Measurements from ENCODE around the gene OSBPL5.

OSBPL5 gene

DNA sequence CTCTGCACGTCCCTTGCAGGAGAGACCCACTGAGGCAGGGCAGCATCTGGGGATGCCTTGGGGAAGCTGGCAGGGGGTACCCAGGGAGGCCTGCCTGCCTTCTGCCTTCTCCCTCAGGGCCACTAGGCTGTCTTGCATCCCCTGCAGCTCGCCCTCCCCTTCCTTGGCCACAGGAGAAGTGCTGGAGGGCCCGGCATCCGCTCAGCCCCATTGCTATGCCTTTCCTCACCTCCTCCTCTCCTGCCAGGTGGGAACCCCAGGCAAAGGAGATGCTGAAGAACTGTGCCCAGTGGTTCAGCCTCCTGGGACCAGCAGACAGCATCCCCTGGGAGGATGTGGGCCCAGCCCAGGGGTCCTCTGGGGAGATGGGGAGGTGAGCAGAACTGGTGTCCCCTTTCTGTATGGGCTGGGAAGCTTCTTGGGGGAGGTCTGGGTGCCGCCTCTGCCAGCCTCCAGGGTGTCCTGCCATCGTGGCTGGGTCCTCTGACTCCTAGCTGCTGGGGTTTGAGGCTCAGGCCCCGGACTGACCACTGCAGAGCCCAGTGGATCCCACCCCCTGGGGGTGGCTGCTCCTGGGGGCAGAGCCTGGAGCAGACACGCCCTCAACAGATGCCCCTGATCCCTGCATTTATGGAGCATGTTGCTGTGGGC is 32.9 kb upstream of the OSBPL5 start:
- no peak for DNase-seq (ENCODE audit: low read depth)

- DNase-seq (ENCODE audit: low read depth), result no peak
These were observed 32.1 kb upstream of the OSBPL5 start for GRCh38 chr11:3197044-3197695.

GRCh38 chr11:3196161-3197043 is 31.3 kb upstream of the OSBPL5 start:
- DNase-seq (ENCODE audit: low read depth), result no peak

DNA sequence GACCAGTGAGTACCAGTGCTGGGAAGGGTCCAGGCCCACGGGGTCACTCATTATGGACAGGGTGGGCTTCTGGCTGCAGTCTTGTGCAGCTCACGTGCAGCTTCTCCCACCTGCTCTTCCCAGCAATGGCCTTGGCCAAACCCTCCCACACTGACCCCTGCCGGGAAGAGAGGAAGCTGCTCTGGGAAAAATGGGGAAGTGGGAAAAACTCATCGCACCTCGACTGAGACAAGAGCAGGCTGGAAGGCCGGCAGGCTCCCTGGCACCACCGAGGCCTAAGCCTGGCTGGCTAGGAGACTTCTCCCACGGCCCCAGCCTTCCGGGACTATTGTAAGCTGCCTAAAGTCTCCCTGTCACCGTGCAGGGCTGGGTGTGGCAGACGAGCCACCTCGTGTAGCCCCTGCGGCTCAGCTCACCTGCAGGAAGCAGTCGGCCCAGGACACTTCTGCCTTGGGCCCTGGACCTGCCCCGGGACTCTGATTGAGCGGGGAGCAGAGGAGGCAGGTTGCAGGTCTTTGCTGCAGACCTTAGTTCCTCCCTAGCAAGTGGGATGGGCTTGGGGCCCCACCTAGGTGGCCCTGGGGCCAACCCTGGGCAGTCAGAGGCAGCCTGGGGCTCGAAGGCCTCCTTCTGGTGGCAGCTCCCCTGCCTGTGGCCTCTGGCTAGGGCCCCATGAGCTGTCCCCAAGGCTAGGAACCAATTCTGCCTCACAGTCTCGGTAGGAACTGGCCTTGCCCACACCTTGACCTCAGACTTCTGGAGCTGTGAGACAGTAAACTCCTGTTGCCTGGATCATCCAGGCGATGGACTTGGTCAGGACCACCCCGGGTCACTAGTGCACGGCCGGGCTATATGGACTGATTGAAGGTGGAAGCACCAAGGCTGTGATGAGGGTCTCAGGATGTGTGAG is 30.4 kb upstream of the OSBPL5 start:
- DNase-seq (ENCODE audit: low read depth), result no peak

DNA sequence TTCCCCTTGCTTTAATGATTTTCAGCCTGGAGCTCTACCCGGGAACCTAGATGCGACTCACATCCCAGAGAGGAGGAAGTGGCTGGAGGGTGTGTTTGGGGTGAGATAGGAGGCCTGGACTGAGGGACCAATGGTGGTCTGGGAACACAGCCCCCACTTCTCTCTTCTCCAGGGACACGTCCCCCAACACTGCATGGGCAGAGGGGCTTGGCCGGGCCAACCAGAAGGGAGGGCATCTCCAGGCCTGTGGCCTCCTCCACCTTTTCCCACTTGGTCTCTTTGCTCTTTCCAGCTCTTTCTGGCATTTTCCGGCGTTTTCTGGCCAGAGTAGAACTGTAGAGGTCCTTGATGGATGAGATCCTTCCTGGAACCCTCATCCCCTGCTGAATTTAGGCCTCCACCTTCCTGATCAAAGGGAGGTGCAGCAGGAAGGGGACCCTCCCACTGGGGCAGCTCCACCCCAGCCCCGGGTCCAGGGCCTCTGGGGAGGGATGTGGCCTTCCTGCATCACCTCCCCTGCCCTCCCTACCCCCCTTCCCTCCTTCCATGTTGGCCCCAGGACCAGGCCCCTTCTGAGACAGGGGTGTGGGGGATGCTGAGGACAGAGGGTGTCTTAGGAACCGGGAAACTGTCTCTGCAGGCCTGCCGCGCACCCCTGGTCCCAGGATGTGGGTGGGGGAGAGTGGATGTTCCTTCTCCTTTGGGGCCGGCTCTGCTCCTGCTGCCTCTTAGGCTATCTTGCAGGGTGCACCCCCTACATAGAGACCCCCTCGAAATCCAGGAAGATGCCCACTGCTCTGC is 29.1 kb upstream of the OSBPL5 start:
- no peak for DNase-seq (ENCODE audit: low read depth)

DNA sequence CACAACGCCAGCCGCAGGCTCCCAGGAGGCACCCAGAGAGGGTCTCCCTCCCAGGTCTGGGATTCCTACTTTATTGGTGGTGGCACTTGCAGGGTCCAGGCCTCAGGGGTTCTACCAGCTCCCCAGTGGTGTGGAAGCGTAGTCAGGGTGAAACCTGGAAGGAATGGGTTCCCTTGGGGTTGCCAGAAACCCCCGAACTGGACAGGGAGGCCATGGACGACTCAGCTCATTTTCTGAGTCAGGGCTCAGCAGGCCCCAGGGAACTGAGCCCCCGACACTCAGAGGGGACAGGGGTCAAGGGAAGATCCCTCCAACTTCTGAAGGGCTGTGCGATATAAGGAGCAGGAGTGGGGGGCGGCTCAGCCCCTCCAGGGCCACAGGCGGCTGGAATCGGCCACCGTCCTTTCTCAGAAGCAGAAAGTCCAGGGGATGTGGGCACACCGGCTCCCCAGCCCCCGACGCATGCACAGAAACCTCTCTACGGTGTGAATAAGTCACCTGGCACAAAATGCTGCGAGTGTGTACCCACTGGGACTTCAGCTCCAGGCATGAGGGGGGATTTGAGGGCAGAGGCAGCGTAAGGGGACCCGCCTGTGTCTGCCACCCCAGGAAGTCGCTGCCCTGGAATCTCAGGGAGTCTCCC is 28.4 kb upstream of the OSBPL5 start:
- DNase-seq (ENCODE audit: low read depth), result no peak

DNA sequence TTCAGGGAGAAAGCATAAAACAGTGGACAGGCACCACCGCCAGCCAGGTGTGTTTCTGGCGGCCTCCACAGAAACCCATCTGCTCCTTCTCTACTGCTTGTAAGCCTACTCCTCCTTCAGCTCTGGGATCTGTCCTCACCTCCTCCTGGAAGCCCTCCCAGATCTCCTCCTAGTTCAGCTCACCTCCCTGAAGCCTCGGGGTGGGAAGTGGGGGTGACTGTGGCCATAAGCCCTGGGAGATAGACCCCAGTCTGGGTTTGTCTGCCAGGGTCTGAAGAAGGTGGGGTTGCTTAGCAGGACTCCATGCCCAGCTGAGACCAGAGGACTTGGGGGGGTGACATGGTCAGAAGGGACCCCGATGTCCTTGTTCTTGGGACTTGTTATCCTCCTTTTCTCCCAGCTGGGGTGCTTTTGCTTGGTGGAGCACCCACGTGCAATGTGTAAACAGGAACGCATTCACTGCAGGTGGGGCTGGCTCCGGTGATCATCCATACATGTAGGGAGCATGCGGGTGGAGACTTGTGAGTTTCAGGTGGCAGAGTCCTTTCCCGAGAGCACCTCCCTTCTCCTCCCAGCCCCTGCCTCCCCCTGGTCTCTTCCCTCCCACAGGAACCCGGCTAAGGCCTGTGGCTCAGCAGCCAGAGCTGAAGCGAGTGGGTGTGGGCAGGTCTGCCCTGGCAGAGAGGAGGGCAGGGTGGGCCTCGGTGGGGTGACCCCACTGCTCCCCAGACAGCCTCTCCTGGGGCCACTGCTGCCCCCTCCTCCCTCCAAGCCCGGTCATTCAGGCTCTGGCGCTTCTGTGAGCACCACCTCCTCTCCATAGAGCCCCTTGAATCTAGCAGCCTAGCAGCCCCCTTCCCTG is 27.6 kb upstream of the OSBPL5 start:
- no peak for DNase-seq (ENCODE audit: low read depth)

DNA sequence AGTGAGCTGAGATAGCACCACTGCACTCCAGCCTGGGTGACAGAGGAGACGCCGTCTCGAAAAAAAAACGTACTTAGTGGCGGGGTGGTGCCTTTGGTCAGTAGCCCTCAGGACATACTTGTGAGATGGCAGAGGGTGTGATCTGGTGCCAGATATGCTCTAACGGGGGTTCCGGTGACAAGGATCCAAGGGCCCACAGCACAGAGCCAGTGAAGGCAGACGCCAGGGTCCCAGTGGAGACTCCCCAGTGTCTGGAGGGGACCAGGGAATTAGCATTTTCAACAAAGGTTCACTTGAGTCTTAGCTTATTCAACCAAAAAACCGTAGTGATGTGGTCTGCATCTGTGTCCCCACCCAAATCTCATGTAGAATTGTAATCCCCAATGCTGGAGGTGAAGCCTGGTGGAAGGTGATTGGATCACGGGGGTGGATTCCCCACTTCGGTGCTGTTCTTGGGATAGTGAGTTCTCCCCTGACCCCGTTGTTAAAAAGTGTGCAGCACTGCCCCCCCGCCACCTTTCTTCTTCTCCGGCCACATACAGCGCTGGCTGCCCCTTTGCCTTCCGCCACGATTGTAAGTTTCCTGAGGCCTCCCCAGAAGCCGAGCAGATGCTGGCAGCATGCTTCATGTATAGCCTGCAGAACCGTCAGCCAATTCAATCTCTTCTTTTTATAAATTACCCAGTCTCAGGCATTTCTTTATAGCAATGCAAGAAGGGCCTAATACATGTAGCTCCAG is 26.6 kb upstream of the OSBPL5 start:
- DNase-seq (ENCODE audit: low read depth), result no peak

DNA sequence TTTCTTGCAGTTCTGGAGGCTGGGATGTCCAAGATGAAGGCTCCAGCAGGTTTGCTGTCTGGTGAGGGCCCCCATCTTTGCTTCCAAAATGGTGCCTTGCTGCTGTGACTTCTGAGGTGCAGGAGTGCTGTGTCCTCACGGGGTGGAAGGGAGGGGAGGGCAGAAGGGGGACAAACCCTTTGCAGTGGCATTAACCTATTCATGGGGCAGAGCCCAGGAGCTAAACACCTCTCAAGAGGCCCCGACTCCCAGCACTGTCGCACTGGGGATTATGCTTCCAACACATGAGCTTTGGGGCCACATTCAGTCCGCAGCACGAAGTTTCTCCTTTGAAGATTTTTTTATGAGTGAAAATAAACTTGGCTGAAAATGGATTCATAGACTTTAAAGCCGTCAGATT is 25.5 kb upstream of the OSBPL5 start:
- no peak for DNase-seq (ENCODE audit: low read depth)

- no peak for DNase-seq (ENCODE audit: low read depth)
These were observed 24.9 kb upstream of the OSBPL5 start for GRCh38 chr11:3189886-3190583.

GRCh38 chr11:3189196-3189843 is 24.2 kb upstream of the OSBPL5 start:
- DNase-seq (ENCODE audit: low read depth), result no peak

DNA sequence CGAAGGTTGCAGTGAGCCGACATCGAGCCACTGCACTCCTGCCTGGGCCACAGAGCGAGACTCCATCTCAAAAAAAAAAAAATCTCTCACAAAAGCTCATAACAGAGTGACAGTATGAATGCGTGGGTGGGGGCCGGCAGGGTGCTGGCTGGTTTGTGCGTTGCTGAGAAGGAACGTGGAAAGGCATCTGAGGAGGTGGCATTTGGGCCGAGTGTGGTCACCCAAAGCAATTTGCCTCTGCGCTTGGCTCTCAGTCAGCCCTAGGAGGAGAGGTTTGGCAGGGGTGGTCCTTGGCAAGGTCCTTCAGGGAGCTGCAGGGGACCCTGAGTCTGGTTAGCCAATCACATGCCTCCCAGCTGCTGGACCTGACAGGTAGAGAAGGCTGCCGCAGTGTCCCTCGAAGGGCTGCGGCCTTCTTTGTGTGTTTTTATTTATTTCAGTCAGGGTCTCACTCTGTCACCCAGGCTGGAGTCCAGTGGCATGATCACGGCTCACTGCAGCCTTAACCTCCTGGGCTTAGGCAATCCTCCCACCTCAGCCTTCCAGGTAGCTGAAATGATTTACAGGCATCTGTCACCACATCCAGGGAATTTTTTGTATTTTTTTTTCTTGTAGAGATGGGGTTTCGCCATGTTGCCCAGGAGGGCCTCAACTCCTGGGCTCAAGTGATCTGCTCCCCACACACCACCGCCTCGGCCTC is 23.5 kb upstream of the OSBPL5 start:
- no peak for DNase-seq (ENCODE audit: low read depth)

DNA sequence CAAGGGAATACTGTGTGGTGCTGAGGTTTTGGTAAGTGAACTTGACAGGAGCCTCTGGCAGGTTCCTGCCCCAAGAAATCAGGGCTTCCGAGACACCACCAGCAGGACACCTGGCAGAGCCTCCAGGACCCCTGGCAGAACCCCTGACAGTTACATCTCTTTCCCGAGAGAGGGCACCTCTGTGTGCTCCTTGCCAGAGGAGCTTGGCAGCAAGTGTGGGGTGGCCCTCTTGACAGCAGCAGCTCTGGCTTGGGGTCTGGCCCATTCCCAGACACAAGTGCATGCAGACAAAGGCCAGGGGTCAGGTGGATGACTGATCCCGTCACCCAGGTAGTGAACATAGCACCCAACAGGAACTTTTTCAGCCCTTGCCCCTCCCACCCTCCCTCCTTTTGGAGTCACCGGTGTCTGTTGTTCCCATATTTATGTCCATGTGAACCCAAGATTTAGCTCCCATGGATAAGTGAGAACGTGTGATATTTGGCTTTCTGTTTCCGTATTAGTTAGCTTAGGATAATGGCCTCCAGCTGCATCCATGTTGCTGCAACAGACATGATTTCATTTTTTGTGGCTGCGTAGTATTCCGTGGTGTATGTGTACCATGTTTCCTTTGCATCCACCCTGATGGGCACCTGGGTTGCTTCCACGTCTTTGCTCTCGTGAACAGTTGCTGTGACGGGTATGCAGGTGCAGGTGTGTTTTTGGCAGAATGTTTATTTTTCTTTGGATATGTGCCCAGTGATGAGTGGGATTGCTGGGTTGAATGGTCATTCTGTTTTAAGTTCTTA is 21.2 kb upstream of the OSBPL5 start:
- no peak for DNase-seq (ENCODE audit: low read depth)

DNA sequence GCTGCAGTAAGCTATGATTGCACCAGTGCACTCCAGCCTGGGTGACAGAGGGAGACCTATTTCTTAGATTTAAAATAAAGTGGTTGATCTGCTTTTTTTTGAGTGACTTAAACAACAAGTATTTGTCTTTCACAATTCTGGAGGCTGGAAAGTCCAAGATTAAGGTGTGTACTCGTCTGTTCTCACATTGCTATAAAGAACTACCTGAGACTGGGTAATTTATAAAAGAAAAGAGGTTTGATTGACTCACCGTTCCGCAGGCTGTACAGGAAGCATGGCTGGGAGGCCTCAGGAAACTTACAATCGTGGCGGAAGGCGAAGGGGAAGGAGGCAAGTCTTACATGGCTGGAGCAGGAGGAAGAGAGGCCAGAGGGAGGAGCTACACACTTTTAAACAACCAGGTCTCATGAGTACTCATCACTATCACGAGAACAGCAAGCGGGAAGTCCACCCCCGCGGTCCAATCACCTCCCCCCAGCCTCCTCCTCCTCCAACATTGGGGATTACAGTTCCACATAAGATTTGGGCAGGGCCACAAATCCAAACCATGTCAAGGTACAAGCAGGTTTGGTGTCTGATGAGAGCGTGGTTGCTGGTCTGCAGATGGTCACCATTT is 19.7 kb upstream of the OSBPL5 start:
- no peak for DNase-seq (ENCODE audit: low read depth)

DNA sequence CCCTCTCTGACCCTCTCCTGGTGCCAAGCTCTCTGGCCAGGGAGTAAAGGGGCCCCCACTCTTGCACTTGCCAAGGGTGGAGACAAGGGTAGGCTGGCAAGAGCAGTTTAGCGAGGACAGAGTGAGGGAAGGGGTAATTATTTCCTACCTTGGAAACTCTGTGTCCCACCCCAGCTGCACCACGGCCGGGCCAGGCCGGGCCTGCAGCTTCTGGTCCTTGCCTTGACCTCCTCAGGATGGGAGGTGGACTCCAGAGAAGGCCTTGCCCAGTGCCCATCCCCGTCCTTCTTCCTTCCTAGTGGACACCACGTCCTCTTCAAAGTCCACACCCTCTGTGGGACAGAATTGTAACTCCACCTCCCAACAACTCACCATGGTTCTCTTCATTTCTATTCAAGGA is 18.4 kb upstream of the OSBPL5 start:
- no peak for DNase-seq (ENCODE audit: low read depth)

DNA sequence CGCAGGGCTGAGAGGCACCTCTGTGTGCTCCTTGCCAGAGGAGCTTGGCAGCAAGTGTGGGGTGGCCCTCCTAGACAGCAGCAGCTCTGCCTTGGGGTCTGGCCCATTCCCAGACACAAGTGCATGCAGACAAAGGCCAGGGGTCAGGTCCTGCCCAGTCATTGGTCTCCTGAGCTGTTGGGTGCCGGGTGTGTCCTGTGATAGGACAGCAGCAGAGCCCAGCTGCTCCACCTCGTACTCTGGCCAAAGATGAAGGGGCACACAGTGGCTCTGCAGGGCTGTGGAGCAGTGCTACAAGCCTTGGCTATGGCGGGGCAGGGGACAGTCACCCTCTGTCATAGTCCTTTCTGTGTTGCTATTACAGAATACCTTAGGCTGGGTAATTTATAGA is 17.3 kb upstream of the OSBPL5 start:
- no peak for DNase-seq (ENCODE audit: low read depth)
